GM12891 (cell line): Measurements from ENCODE around the gene C4orf51.

Source experiments
- POLR2A ChIP-seq: IDR thresholded peaks from 2 replicates; pipeline ENCODE4 v1.6.1; 2011; ENCODE audit warnings: low read depth, low read length, control low read depth
- TAF1 ChIP-seq: IDR thresholded peaks from 2 replicates; pipeline ENCODE4 v1.6.1; 2011; ENCODE audit warnings: low read depth, low read length, control low read depth

- TF ChIP-seq POLR2A: no peak
- TF ChIP-seq TAF1: no peak
Observed at GRCh38 chr4:145709843-145710242, 29.9 kb downstream of the C4orf51 start.
